Activated CD8-positive, alpha-beta memory T cell treated with anti-CD3 and anti-CD28 coated beads, Interleukin-2, amount 50 U/mL, for 4 hours (primary cell): Measurements from ENCODE around the gene KRT76.

ENCODE experiments used
- DNase-seq: peaks from one replicate; pipeline ENCODE4 v3.0.0-alpha.2; 2020

Gene KRT76

DNA sequence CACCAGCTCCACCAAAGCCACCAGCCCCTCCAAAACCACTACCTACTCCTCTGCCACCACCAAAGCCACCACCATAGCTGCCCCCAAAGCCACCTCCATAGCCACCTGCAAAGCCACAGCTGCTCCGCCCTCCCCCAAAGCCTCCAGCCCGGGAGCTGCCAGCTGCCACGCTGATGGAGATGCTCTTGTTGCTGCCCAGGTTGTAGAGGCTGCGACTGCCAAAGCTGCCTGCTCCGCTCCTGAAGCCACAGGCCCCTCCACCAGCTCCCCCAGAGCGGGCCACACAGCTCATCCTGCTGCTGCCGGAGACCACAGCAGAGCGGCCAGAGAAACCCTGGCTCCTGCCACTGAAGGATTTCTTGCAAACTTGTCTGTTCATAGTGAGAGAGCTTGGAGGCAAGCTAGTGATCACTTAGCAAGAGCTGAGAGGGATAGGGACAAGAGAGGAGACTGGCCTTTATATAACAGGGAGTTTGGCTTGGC is at the start of gene KRT76:
Gene KRT76 (minus strand): TSS at position 433 of the 483 bp plus-strand sequence. CDS start 54 bp downstream, at position 379.
- DNase-seq, result no peak

DNA sequence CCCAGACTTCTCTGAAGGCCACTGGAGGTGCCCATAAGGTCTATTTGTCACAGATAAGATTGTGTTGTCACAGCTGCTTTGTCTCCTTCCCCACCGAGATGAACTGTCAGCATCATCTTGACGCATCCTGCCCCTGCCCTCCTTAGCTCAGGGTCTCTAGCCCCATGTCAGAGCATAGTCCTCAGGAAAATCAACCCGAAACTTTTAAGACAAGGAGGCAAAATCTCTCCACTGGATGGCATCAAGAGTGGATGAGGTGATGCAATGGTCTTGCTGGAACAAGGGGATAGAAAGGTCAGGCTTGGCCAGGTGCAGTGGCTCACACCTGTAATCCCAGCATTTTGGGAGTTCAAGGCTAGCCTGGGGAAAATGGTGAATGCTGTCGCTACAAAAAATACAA is 48.8 kb upstream of the KRT76 start:
- no peak for DNase-seq

DNA sequence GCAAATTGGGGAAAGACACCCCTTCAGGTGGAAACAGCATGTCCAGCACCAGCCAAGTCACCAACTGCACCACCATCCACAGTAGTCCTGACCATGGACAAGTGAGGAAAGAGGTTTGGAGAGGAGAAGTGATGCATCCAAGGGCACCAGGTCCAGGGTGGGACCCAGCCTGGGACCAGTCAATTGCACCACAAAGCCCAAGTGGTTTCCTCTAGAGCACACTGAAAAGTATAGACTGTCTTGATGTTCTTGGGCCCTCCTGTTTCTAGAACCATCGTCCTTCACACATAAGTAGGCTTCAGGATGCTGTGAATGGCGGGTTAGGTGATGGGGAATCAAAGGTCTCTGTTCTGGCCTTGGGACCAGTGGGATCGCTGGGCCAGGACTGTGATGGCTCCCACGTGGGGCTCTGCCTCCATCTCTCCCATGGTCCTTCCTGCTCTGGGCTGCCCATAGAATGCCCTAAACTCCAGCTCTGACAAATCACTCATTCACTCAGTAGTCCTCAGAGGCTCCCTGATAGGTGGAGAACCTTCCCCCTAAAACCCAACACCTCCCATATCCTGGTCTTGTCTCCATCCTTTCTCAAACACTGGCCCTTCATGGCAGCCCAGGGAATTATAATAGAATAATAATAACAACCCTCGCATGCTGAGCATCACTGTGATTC is 47.7 kb upstream of the KRT76 start:
- no peak for DNase-seq

DNA sequence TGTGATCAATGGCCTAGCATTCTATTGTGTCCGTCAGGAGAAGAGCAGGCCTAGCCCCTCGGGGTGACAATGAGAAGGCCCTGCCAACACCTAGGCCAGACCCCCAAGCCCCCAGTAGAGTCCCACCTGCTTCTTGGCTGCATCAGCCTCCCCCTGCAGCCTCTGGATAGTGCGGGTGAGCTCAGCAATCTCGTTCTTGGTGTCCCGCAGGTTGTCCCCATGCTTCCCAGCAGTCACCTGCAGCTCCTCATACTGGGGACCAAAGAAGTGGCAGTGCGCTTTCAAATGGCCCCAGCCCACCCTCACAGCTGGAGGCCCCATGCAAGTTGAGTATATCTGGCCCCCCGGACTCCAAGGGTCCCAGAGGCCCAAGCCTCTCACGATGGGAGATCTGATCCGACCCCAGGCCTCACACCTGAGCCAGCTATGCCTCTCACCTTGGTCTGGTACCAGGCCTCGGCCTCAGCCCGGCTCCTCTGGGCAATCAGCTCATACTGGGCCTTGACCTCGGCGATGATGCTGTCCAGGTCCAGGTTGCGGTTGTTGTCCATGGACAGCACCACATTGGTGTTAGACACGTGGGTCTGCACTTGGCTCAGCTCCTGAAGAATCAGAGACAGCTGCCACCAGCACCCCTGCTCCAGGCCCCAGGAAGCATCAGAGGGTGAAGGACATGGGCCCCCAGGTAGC is 46.8 kb upstream of the KRT76 start:
- no peak for DNase-seq

DNA sequence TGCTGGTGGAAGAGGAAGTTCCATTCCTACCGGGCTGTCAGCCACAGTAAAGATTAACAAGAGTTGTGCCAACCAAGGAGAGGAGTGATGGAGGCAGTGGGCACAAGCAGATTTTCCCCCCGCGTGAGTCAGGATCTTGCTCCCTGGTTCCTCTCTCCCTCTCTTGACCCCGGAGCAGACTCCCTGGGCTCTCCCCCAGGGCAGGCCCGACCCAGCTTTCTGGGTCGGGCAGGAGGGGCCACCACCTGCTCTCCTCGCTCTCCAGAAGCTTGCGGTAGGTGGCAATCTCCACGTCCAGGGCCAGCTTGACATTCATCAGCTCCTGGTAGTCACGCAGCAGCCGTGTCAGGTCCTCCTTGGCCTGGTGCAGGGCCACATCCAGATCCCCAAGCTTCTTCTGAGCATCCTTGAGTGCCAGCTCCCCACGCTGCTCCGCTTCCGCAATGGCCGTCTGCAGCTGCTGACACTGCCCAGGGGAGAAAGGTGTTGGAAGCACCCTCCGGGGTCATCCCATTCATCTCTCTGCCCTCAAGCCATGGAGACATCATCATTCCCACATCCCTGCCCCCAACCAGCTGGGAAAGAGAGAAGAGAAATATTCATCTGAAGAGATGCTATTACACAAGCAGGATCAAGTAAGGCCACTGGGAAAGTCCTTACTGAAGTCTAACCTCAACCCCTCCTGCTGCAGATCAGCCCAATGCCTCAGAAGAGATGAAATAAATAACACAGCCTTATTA is 45.8 kb upstream of the KRT76 start:
- no peak for DNase-seq

DNA sequence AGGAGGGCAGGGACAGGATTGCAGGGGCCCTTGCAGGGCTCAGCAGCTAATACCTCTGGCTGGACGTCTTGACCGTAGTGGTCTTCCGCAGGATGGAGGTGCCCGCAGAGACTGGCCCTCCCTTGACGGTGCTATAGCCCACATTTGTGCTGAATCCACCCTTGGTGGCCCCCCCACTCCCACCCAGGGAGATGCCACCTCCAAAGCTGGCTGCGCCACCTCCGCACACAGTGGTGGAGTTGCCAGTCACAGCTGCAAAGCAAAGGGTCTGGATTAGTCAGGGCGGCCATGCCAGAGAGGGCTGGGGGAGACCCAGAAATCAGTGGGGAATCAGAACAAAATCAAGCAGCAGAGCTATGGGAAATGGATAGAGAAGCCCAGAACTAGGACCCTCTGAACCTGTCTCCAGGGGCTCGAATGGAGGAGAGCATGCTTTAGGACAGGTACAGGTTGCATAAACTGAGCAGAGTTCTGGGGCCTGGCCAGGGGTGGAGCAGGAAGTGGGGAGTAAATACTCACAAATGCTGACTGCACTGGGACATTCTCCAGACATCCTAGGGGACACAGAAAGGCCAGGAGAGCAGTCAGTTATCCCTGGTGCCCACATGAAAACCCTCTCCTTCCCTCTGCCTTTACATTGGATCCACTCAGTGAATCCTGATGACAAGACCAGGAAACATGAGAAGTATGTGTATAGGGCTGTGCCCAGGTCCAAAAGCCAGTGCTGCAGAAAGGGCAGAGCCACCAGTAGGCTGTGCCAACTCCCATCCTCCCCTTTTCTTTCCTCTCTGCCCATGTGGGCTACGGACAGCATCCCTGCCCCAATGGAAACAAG is 44.9 kb upstream of the KRT76 start:
- DNase-seq, result no peak

DNA sequence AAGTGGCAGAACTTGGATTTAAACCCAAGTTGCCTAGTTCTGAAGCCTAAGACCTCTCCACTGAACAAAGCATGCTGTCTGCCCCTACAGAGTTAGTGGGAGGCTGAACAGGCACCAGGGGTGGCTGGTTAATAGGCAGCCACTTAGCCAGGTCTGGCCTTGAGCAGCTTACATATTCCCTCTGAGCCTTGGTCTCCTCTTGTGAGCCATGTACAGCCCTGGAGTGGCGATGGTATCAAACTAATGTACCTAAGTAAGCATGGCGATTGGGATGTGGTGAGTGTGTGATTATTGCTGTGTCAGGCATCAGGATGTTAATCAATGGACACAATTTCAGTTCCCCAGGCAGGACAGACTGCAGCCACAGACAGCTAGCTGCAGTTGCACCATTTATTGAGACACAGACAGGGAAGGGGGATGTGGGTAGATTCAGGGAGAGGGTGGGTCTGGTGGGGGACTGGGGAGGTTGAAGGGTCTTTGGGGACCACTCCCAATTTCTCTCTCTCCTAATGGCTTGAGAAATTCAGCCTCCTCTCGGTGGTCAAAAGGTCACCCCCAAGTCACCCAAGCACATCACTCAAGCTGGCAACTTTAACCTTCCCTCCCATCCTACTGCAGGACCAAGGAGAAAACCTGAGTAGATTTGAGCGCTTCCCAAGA is 44.1 kb upstream of the KRT76 start:
- no peak for DNase-seq

DNA sequence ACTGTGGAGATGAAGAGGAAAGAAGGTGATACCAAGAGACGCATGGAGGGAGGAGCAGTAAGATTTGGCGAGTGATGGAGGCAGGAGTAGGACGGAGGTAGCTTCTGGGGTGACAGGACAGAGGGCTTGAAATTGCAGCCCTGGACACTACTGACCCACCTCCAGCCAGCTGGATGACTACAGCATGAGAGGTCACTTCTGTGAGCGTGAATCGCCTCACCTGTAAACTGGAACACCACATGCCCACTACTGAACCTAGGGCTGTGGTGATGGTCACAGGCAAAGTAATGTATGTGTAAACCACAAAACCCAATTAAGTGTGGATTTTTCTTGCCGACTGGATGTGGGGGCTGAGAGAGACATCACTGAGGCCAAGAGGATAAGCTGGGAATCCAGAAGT is 43.4 kb upstream of the KRT76 start:
- no peak for DNase-seq

DNA sequence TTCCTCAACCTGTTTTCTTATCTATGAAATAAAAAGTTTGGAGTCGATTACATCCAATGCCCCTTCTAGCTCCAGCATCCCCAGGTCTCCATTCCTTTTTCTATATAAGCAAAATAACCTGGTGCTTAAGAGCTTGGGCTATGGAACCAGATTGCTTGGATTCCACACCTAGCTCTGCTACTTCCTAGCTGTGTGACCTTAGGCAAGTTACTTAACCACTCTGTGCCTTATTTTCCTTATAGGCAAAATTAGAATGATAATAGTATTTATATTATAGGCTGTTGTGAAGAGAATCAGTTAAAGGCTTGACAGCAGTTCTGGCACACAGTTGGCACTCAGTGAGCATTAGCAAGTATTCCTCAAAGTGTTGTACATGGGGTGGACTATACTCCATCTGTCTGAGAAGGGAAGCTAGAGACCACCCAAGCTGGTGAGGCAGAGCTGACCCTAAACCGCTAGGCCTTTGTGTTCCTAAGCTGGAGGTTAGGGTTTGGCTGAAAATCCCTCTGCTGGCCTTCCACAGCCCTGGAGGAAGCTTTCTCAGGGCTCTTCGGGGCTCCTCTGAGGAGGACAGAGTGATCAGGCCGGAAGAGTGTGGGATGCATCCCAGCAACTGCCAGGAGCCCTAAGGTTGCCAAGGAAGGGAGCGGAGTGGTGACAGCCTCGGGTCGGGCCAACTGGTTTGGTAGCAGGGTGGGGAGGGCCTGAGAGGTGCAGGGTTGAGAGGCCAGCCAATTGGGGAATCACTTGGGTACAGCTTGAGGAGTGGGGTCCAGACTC is 42.8 kb upstream of the KRT76 start:
- no peak for DNase-seq

DNA sequence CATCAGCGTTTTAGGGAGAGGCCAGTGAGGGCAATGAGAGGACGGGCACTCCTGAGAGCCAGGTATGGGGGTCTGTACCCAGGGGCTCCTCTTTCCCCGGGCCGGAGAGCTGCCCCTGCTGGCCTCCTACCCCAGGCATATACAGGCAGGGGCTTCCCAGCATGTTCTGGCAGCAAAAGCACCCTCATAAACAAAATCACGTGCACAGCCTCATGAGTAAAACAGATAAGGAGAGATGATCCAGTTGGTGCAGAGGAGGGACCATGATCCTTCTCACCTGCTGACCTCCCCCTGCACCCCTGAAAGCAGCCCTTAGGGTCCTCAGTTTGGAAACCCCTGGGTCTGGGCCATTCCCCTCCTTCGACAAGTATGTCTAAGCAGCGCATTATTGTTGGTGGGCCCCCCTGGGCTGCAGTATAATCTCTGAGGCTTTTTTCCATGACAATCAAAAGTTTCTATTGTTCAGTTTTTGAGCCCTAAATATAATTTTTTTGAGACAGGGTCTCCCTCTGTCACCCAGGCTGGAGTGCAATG is 41.8 kb upstream of the KRT76 start:
- no peak for DNase-seq

DNA sequence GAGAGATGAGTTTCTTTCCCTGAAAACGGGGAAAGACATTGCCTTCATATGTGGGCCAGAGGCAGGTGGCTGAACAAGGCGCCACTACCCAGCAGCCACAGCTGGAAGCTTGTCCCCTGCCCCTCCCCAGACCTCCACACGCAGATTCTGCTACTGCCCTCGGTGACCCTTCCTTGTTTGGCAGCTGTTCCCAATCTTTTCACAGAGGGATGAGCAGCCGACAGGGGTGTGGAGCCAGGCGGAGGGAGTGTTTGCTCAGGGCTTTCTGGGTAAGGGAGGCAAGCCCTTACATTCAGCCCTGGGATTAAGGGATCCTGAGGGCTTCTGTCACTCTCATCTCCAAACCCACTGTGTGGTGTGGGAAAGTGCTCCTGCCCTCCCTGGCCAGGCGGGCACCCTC is 41.2 kb upstream of the KRT76 start:
- no peak for DNase-seq

DNA sequence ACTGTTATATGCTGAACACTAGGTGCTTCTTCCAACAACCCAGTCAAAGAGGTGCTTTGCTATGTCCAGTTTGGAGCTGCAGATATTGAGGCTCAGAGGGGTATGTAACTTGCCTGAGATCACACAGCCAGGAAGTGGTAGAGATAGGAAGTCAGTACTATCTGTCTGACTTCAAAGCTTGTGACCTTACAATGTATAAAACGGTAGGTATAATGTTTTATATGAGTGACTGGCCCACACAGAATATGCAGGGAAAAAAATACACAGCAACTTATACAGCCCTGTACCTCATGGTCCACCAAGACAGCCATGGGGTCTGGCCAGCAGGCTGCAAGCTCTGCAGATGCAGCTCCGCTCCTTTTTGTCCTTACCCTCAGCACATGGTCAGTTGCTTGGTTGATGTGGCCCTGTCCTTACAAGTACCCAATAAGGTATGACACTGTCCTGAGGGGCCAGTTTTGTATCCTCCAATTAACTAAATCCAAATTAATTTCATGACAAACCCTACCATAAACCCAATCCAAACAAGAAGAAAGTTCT is 40.6 kb upstream of the KRT76 start:
- no peak for DNase-seq

DNA sequence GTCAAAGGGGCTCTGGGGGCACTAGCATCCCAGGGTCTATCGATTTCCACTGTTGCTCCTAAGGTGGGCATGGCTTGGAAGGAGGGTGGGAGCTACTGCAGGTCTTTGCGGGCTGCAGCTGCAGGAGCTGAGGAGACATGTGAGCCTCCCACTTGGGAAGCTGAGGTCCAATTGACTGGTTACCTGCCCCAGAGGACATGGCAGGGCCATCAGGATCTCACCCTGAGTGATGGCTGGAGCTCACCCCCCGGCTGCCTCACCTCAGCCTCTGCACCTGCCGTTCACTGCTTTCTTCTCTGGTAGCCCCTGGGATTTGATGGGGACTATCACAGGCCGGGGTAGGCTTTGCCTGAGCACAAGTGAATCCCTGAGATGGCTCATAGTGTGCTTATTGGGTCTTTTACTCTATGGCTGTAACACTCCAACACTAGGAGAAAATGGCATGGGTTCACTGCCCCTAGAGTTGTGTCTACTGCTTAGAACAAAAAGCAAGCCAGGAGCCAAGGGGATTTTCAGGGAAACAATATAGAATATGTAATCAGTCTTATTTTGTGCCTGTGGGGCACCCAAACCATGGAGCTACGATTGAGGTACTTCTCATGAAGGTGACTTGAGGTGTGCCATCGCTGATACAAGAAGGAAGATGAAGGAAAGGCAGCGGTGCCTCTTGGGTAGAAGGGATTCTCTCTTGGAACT is 40.0 kb upstream of the KRT76 start:
- no peak for DNase-seq

DNA sequence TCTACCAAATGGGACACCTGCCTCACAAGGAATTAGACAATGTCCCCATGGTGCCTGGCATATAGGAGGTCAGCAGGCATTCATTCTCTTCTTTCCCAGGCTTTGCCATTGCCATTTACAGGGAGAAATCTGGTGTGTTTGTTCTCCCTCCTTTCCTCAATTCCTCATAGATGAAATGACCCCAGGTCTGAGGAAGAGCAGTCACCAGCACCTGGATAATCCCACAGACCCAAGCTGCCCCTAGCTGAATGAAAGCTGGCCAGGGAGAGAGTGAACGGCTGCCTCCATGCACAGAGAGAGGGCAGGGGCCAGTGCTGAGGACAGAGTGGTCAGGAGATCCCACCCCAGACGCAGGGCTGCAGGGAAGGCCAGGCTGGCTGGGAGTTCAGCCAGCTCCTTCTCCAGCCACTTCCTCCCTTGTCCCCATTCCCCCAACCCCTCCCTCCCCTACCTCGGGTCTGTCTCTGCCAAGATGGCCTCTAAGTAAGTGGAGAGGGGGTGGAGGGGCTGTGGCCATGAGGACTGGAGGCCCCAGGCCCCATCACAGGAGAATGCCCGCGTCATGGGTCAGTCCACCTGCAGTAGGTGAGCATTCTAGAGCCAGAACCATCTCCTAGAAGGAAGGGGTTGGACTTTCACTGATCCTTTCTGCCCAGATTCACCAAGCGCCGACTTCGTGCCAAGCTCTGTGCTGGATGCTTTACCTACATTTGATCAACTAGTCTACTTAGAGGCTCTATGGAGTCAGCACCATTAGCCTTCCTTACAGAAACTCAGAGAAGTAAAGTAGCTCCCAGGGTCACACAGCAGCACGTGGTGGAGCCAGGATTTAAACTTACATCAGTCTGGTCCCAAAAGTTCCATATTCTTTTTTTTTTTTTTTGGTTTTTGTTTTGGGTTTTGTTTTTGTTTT is 38.8 kb upstream of the KRT76 start:
- no peak for DNase-seq

DNA sequence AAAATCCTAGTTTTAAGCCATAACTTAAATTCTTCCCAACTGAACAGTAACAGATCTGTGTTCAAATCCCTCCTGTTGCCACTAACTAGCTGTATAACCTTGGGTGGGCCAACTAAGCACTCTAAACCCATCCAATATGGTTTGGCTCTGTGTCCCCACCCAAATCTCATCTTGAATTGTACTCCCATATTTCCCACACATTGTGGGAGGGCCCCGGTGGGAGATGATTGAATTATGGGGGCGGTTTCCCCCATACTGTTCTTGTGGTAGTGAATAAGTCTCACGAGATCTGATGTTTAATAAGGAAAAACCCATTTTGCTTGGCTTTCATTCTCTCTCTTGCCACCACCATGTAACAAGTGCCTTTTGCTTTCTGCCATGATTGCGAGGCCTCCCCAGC is 38.0 kb upstream of the KRT76 start:
- DNase-seq, result no peak

DNA sequence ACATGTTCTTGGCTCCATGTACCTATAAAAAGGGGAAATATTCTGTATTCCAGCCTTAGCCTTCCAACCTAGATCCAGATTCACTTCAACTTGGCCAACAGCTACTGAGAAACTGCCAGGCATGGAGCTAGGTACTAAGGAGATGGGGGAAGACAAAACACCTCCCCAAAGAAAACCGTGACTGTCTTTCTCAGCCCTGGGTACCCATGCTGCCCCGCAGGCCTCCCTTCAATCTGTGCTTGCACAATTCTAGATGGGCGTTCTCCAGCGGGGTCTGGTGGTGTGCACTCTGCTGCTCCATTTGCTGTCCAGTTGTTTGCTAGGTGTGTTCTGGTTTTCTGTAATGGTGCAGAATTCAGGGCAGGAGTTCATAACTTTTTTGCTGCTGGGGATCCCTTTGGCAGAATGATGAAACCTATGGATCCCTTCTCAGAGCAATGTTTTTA is 37.6 kb upstream of the KRT76 start:
- no peak for DNase-seq

DNA sequence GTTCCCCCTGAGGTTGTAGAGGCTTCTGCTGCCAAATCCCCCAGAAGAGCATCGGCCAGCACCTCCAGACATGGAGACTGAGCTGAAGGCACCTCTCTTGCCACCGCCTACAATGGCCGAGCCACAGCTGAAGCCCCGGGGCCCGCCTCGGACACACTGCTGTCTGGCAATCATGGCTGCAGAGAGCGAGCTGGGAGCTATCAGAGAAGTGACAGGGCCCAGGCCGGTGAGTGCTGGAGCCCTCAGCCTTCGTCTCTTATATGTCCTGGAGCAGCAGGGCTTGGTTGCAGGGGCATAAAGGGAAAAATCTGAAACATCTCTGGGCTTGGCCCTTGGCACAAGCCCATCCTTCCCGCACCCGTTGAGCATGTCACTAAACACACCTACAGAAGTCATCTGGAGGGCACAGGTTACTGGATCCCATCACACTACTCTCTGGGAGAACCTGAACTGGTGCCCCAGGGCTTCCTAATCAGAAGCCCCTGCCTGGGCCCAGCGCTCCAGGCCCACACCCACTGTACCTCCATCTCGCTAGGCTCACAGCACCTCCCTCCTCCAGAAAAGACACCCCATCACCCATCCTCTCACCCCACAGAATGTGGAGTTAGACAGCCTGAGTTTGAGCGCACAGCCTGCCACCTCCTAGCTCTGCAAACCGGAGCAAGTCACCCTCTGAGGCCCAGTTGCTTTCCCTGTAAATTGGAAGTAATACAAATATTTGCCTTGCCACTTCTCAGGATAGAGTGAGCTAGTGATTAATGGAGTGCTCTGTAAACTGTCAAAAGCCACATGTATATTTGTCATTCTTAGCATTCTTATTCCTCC is 37.0 kb upstream of the KRT76 start, which contains the start of gene KRT4:
Gene KRT4 (minus strand): TSS at position 232 of the 825 bp plus-strand sequence. CDS start 58 bp downstream, at position 174.
- DNase-seq, result no peak

DNA sequence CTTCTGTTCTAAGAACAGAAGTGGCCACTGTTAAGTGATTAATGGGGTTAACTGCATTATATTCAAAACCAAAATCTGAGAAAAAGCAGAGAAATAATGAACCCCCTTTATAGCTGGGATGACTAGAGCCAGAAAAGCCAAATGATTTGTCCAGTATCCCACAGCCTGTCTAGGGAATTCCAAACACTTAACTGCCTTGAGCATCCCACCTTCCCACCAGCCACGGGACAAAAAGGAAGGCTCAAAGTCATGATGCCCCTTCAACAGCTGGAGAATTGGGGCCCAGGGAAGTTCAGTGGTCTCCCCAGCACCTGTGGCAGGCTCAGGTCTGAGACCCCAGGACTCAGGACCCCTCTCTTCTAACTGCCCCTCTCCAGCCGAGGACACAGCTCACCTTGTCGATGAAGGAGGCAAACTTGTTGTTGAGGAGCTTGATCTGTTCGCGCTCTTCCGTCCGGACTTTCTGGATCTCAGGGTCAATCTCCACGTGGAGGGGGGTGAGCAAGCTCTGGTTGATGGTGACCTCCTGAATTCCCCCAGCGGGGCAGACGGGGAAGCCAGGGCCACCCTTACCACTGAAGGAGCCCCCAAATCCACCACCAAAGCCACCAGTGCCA is 36.2 kb upstream of the KRT76 start:
- DNase-seq, result no peak
